Adipose tissue (tissue), 3 donors: ENCODE results near the gene SLC16A2. TPM values are rescaled to one million over a fixed set of nuclear protein-coding genes. Genes with fewer than 3 reads are reported as not detected.
"Not testable (repeated sequence)": the region's sequence is repeated elsewhere in the genome, so short reads cannot be mapped to it uniquely, and the experiment has no call there.

Experiments
- H3K27ac ChIP-seq: one replicate; pipeline ENCODE4 v1.5.1; 2013; ENCODE audit warnings: low read depth, low read length
- WGBS, 3 donors: extraction: QIAGEN DNeasy Blood & Tissue Kit; methylation state at CpG; one replicate each; pipeline ENCODE4 v1.1.7; 2013; 5-methylcytosine and 5-hydroxymethylcytosine counted together
- polyA plus RNA-seq, 3 donors: library from polyadenylated mRNA; stranded (reverse); fragments of 200-250 nt; gene quantifications; one replicate each; pipeline ENCODE4 v1.2.3, GENCODE V29; 2013
- donor health status: healthy with polysubstance abuse.
- donor health status: Bipolar disorder and iron deficiency.
- donor health status: healthy.

The SLC16A2 gene
- polyA plus RNA-seq, 3 donors, result 2.9 to 8.8 (median 8.0) TPM

DNA sequence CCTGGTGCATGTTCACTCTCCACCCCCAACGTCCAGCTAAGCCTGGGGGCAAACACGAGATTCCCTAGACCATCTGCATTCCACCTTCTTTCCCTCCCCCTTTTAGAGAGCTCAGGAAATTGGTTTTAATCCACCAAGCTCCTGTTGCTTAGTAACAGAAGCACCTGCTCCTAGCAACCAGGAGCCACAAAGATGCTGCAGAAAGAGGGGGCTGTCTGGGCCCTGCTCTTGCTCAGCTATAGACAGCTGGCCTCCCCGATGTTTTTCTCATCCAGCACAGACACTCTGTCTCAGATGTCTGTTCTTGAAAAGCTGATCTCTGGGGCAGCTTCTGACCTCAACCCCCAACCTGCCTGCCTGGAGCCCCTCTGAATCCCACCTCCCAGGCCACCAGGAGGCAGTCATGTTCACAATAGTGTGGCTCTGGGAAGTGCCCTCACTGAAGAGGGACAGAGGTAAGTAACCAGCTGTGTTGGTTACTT lies 71.5 kb downstream of the SLC16A2 start:
- no peak overlapping the region for H3K27ac ChIP-seq
- WGBS, 3 donors, result 53 to 65% (median 63%) methylated on average over 3 of the region's 3 CpGs

DNA sequence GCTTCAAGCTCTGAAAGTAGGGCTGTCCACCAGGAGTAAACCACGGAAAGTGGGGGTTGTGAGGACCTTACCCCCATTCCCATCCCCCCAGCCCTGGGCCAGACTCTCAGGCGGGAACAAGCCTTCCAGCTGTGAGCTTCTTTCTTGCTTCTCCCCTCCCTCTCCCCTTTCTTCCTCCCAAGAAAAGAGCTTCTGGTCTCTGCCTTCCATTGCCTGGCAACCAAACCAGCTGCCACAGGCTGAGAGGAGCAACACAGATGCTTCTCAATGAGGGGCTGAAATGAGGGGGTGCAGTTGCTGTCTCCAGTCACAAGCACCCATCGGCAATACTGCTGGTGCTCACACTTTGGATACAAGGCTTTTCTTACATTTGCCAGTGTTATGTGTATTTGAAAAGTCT lies 72.5 kb downstream of the SLC16A2 start:
- WGBS, 3 donors, result 72 to 98% (median 87%) methylated on average over 3 of the region's 3 CpGs
- H3K27ac ChIP-seq, result no peak overlapping the region

DNA sequence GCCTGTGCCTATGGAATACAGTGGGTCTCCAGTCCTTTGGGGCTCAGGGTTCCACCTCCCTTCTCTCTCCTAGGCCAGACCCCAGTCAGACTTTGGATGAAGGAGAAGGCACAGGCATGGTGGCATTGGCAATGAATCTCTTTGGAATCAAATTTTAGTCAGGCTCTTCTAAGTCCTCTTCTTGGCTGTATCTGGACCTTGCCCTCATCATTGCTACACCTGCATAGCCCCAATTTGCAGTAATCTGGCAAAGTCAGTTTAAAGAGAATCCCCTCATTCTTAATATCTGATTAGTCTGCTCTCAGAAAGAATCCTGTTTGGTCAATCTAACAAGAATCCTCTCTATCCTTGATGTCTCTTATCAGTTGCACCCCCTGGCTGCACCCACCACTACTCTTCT lies 77.6 kb downstream of the SLC16A2 start:
- H3K27ac ChIP-seq, result no peak overlapping the region

DNA sequence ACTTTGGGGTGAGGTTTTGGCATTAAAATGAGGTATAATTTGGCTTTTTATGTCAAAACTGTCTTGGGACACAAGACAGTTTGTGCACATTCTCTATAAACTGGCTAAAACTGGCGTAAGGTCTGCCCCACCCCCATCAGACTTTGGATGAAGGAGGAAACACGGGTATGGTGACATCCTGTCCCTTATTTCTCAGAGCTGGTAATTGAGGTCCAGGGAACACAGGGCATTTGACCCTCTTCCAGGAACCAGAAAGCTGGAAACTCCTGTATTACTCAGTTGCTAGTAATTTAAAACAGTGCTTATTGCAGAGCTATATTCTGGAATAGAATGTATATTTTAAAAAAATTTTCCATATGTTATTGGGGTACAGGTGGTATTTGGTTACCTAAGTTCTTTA lies 78.8 kb downstream of the SLC16A2 start:
- WGBS, 3 donors, result 61 to 95% (median 73%) methylated on average over 2 of the region's 2 CpGs

DNA sequence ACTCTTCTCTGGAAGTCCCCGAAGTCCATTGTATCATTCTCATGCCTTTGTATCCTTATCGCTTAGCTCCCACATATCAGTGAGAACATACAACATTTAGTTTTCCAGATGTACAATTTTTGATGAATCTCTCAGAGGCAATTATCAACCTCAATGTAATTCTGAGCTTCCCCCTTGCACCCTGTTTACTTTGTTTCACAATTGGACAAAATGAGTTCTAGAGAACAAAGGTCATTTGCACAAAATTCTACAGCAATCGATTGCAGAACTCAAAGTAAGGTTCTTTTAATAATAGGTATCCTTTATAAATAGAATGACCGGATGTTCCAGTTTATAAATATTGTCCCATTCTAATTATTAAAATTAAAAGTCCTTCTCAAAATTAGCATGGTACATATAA lies 79.3 kb downstream of the SLC16A2 start:
- WGBS, 3 donors, result 85 to 96% (median 95%) methylated on average over 4 of the region's 4 CpGs
- no peak overlapping the region for H3K27ac ChIP-seq

More for the DNA sequence above, 78.8 kb downstream of the SLC16A2 start:
- H3K27ac ChIP-seq, result no peak overlapping the region

DNA sequence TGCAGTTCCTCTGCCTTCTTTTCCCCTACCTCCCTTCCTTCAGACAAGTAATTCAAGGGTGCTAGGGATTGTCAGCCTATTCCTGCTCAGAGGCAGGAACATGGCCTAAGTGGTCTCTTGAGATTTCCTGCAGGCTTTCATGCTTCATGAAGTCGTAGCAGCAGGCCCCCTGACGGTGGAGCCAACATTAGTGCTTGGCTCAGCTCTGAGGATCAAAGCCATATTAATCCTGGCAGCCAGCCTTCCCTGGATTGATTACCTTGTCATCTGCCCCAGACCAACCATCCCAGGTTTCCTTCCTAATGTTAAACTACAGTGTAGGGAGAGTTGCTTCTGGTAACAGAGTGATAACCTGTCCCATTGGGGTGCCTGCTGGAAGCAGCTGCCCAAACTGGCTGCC lies 84.1 kb downstream of the SLC16A2 start:
- 20 to 63% (median 59%) methylated on average over 2 of the region's 2 CpGs for WGBS, 3 donors
- H3K27ac ChIP-seq, result no peak overlapping the region

DNA sequence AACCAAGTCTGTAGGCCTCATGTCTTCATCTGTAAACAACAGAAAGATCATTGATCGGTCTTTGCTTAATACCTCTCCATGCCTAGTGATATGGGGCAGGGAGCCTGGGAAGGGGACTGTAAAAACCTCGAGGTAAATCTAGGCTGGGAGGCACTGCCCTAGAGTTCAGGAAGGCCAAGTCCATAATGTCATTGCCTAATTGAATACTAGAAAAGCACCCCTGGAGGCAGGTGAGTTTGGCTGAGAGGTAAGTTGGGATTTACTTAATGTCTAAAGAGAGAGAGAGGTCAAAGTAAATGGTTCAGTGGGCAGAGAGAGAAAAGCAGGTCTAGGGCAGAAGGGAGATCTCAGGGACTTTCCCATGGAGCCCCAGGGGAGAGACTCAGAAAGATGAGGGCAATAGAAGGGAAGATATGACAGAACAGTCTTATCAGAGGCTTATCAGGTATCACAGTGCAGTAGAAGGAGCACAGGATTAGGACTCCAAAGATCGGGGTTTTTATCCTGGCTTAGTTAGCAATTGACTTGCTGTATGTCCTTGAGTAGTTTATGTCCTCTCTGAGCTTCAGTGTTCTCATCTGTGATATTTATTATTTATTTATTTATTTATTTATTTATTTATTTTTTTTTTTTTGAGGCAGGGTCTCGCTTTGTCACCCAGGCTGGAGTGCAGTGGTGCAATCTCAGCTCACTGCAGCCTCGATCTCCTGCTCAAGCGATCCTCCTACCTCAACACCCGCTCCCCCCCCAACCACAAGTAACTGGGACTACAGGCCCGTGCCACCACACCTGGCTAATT lies 85.2 kb downstream of the SLC16A2 start:
- no peak overlapping the region for H3K27ac ChIP-seq
- WGBS, 3 donors, result 89 to 96% (median 92%) methylated on average over 8 of the region's 8 CpGs

DNA sequence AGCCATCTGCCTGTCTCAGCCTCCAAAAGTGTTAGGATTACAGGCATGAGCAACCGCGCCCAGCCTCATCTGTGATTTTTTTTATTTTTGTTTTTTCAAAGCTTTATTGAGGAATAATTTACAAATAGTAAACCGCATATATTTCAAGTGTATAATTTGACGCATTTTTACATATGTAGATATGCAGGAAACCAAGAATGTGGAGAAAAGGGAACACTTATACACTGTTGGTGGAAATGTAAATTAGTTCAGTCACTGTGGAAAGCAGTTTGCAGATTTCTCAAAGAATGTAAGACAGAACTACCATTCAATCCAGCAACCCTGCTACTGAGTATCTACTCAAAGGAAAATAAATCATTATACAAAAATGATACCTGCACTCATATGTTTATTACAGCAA lies 85.9 kb downstream of the SLC16A2 start:
- H3K27ac ChIP-seq, result no peak overlapping the region
- 84 to 98% (median 97%) methylated on average over 4 of the region's 4 CpGs for WGBS, 3 donors

DNA sequence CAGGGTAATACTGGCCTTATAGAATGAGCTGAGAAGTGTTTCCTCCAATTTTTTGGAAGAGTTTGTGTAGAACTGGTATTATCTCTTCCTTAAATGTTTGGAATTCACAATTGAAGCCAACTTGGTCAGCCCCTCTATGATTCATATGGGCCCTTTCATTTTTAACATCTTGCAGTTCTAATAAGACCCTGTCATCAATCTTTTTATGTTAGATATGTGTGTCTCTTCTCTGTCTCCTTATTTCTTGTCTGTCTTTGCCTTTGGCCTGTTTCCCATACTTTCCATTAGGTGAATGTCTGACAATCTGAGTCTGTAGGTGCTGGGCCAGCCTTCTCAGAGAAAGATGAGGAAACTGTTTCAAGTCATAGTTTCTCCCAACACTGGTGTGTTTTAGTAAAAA lies 88.7 kb downstream of the SLC16A2 start:
- H3K27ac ChIP-seq, result no peak overlapping the region

DNA sequence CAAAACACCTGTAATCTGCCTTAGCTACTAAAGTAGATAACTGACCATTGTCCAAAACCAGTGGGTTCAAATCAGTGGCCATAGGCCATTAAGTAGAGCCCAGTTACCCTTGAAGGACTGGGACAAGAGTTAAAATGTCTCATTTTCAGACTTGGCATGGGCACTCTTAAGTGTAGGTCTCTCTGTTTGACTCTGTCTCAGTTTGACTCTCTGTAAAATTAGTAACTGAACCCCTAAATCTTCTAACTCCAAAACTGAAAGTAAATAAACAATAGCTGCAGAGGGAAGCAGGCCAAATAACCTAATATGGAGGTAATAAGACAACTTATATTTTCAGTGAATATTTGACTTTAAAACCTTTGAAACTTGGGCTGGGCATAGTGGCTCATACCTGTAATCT lies 89.1 kb downstream of the SLC16A2 start:
- no peak overlapping the region for H3K27ac ChIP-seq

DNA sequence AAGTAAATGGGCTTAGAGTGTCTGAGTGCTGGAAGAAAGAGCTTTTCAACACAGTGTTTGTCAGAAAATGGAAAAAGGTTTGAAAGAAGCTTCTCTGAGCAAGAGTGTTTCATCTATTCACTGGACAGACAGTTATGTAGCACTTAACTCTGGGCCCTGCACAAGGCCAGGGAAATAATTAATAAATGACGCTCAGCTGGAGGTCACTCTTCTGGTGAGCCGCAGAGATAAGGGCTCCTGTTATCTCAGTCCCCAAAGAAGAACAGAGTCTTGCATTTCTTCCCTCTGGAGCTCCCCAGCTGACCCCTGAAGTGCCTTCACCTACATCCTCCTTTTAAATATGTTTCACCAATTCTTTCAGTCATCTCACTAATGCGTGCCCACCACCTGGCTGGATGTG lies 90.4 kb downstream of the SLC16A2 start:
- H3K27ac ChIP-seq, result no peak overlapping the region
- 79 to 93% (median 92%) methylated on average over 3 of the region's 3 CpGs for WGBS, 3 donors

DNA sequence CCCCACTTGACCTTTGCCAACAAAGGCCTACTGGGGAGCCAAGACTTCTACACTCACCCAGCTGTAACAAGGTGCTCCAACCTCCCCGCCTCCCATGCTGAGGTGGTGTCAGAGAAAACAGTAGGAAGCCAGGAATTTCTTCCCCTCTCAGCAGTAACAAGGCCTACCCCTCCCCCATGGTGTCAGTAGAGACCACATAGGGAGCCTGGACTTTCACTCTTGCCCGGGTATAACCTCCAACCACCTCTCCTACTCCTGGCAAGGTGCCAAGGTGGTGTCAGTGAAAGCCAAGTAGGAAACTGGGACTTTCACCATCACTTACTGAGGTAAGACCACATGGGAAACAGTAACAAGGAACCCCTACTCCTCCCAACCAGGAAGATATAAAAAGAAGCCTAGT lies 93.1 kb downstream of the SLC16A2 start:
- no peak overlapping the region for H3K27ac ChIP-seq
- WGBS, 3 donors, result 45 to 55% (median 54%) methylated on average over 2 of the region's 2 CpGs

DNA sequence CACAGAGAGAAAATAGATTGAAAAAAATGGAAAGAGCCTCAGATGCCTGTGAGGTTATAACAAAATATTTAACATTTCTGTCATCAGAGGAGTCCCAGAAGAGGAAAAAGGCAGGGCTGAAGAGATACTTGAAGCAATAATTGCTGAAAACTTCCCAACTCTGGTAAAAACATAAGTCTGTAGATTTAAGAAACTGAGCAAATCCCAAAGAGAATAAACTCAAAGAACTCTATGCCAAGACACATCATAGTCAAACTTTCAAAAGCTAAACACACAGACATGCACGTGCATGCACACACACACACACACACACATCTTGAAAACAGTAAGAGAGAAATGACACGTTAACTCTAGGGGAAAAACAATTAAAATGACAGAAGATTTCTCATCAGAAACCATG lies 94.1 kb downstream of the SLC16A2 start:
- 44 to 73% (median 65%) methylated on average over 2 of the region's 2 CpGs for WGBS, 3 donors
- no peak overlapping the region for H3K27ac ChIP-seq

DNA sequence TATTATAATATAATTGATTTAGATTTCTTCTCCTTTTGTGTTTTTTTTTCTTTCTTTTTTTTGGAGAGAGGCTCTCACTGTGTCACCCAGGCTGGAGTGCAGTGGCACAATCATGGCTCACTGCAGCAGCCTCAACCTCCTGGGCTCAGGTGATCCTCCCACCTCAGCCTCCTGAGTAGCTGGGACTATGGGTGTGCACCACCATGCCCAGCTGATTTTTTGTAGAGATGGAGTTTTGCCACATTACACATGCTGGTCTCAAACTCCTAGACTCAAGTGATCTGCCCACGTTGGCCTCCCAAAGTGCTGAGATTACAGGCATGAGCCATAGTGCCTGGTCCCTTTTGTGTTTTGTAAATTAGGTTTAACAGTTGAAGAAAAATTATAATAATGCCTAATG lies 94.7 kb downstream of the SLC16A2 start:
- WGBS, 3 donors, result 61 to 94% (median 92%) methylated on average over 1 of the region's 1 CpG
- H3K27ac ChIP-seq, result not testable (repeated sequence)

DNA sequence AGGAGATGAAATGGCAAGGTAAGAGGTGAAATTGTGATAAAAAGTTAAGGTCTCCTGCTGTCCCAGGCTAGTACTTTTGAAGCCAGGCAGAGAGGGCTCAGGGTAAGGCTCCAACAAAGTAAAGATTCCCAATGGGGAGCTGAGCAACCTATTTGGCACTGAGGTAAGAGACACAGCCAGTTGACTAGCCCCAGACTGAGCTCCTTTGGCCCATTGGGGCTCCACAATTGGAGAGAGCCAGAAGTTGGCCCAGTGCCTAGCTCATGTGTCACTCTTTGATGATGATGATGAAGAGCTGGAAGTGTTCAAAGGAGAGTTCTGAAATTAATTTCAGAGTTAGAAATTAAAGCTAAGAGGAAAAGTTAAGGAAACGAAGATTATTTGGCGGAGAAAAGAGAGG lies 98.6 kb downstream of the SLC16A2 start:
- H3K27ac ChIP-seq, result no peak overlapping the region
- WGBS, 3 donors, result 71 to 91% (median 74%) methylated on average over 2 of the region's 2 CpGs

DNA sequence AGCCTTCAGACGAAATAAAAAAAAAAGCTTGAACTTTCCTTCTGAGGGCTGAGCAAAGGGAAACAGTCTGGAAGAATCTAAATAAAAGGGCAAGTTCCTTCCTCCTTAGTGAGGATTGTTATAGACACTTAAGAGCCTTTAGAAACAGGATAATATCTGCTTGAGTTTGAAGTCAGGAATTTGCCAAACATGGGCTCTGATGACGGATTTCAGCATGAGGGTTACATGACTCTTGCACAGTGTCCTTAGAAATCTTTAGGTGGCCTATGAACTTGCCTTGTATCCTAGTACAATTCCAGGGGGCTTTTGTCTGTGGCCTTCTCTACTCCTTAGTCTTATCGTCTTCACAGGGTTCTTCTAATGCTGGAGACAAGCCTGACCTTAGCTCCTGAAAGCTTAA lies 99.0 kb downstream of the SLC16A2 start:
- H3K27ac ChIP-seq, result no peak overlapping the region
- WGBS, 3 donors, result 45 to 78% (median 60%) methylated on average over 3 of the region's 3 CpGs

DNA sequence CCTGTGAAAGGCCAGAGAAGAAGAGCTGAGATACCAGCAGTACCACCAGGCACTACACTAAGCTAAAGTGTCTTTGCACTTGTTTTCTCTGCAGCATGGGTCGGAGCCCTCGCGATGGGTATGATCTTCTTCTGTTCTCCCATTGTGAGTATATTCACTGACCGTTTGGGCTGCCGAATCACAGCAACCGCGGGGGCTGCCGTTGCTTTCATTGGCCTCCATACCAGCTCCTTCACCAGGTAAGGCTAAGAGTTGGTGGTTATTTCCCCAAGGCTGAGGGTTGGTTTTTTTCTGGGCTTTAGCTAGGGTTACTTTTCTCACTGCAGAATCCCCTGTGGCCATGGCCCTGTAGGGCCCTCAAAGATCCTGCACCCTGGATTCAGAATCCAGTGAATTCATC lies 99.6 kb downstream of the SLC16A2 start:
- 94 to 99% (median 99%) methylated on average over 8 of the region's 8 CpGs for WGBS, 3 donors
- H3K27ac ChIP-seq, result no peak overlapping the region

DNA sequence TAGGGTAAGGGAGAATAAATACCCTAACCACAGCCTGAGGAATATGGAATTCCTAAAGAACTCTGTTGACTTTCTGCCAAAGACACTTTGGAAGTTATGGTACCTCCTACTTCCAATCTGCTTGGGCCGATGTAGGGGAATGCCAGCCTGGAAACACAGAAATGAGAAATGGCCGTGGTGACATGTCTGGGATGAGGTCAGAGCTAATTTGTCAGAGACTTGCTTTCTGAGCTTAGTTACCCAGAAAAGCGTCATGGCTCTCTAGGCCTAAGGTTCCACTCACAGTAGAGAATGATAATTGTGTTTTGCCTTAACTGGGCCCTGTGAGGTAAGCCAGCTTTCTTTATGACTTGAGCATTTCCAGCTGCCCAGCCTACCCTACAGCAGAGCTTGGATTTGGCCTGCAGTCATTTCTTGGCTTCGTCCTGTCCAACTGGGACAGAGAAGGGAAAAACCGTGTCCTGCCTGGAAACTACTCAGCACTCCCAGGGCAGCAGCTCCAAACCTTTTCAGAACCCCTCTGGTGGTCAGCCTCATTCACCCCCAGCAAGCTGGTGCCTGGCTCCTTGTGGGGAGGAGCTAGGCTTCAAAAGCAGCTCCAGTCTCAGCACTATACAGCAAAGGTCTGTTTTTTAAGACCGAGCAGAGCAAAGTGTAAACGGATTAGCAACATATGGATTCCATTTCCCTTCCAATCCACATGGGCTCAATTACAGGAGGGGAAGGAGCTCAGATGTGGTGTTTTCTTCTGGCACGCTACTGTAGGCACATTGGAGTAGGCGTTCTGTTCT lies 100.9 kb downstream of the SLC16A2 start:
- 65 to 79% (median 75%) methylated on average over 9 of the region's 9 CpGs for WGBS, 3 donors
- H3K27ac ChIP-seq, result no peak overlapping the region

DNA sequence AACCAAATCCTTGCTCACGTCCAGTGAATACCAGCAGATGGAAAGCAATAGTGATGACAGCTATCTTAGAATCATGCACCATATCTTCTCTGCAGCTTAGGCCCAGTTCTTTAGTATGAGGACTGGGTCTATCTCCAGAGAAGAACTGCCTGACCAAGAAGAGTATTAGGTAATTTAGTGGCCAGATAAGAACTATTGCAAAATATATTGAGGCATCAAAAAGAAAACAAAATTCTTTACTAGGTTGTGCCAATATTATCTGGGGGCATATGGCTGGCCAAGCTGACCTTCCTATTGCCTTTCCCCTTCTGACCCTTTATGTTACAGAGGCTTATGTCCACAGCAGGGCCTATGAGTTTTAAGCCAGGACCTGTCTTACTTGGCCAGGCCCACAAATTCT lies 101.9 kb downstream of the SLC16A2 start:
- H3K27ac ChIP-seq, result no peak overlapping the region
- 78 to 100% (median 78%) methylated on average over 1 of the region's 1 CpG for WGBS, 3 donors
